Nephron progenitor cell (in vitro differentiated cells): ENCODE measurements around the gene GATAD2A.

Experiments used
- DNase-seq: peaks from one replicate; pipeline ENCODE4 v3.0.0; 2021
- H3K27ac Mint-ChIP-seq: 2 replicates; pipeline ENCODE4 v1.8.0; 2021; ENCODE audit warnings: mild to moderate bottlenecking, moderate library complexity, mixed read lengths
- H3K27me3 Mint-ChIP-seq: 2 replicates; pipeline ENCODE4 v1.8.0; 2021; ENCODE audit warnings: mild to moderate bottlenecking, low read depth, mixed read lengths; ENCODE audit not compliant: poor library complexity
- H3K36me3 Mint-ChIP-seq: 2 replicates; pipeline ENCODE4 v1.8.0; 2021; ENCODE audit warnings: low read depth, mixed read lengths
- H3K4me1 Mint-ChIP-seq: 2 replicates; pipeline ENCODE4 v1.8.0; 2021; ENCODE audit warnings: mixed read lengths
- H3K4me3 Mint-ChIP-seq: 2 replicates; pipeline ENCODE4 v1.8.0; 2021; ENCODE audit warnings: mild to moderate bottlenecking, moderate library complexity, mixed read lengths
- H3K9me3 Mint-ChIP-seq: 2 replicates; pipeline ENCODE4 v1.8.0; 2021; ENCODE audit warnings: mild to moderate bottlenecking, moderate library complexity, mixed read lengths
- TF ChIP-seq, protein P1 (sequence below): fragments of 200-600 bp; sonication (generic); IDR thresholded peaks from 2 replicates; pipeline ENCODE4 v1.5.0; 2021; ENCODE audit warnings: antibody characterized with exemption

The GATAD2A gene

DNA sequence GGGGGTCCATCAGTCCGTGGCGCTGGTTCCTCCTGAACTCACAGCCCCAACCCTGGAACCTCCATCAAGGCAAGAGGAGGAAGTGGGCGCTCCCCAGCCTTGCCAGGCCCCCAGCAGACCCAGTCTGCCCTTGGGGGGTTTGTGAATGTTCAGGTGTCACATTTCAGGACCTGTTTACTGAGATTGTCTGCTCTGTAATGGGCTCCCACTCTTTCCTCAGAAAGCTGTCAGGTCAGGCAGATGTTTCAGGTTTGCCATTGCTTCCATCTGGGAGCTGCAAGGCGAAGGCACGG lies 80.5 kb downstream of the GATAD2A start:
- no peak for DNase-seq
- Mint-ChIP-seq H3K9me3 (no peaks in the 10 kb centered on the region), H3K27me3 (no peaks in the 10 kb centered on the region), H3K36me3 (peaks cover 4% of the 10 kb centered on the region), H3K4me3 (no peak overlapping the region), H3K27ac (peak overlapping the region; percentile 98), H3K4me1 (peaks cover 89% of the 10 kb centered on the region)
- TF ChIP-seq, protein P1, sequence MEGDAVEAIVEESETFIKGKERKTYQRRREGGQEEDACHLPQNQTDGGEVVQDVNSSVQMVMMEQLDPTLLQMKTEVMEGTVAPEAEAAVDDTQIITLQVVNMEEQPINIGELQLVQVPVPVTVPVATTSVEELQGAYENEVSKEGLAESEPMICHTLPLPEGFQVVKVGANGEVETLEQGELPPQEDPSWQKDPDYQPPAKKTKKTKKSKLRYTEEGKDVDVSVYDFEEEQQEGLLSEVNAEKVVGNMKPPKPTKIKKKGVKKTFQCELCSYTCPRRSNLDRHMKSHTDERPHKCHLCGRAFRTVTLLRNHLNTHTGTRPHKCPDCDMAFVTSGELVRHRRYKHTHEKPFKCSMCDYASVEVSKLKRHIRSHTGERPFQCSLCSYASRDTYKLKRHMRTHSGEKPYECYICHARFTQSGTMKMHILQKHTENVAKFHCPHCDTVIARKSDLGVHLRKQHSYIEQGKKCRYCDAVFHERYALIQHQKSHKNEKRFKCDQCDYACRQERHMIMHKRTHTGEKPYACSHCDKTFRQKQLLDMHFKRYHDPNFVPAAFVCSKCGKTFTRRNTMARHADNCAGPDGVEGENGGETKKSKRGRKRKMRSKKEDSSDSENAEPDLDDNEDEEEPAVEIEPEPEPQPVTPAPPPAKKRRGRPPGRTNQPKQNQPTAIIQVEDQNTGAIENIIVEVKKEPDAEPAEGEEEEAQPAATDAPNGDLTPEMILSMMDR: no peak

DNA sequence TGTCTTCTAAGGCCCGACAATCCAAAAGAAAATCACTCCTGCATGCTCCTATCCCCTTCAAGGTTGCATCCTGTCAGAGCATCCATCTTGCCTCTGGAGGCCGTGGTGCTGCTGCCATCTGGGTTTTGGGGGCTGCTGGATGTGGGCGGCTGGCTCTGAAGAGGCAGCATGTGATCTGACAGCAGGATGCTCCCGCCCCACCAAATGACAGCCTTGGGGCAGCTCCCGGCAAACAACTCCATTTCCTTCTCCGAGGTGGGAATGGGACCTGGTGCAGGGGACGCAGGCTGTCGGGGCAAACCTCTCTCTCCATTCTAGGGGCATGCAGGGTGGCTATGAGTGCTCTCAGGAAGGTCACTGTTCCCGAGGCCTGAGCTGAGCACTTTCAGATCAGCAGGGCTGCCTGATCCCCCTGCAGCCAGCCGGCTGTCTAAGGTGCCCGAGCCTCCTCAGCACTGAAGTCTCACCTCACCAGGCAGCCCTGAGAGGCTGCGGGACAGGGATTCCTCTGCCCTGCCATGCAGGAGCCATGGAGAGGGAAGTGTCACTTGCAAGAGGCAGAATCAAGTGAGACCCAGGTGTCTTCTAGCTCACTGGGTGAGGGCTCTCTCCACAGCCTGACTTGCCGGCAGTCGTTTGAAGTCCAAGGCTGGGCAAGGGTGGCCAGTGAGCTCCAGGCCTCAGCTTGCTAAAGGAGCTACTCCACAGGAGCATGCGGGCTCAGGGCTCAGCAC lies 81.0 kb downstream of the GATAD2A start:
- Mint-ChIP-seq H3K9me3 (no peaks in the 10 kb centered on the region), H3K4me3 (peak overlapping the region; percentile 23), H3K27me3 (no peaks in the 10 kb centered on the region), H3K27ac (peak overlapping the region; percentile 88), H3K36me3 (peaks cover 4% of the 10 kb centered on the region), H3K4me1 (peaks cover 87% of the 10 kb centered on the region)
- TF ChIP-seq, protein P1: no peak
- no peak for DNase-seq

DNA sequence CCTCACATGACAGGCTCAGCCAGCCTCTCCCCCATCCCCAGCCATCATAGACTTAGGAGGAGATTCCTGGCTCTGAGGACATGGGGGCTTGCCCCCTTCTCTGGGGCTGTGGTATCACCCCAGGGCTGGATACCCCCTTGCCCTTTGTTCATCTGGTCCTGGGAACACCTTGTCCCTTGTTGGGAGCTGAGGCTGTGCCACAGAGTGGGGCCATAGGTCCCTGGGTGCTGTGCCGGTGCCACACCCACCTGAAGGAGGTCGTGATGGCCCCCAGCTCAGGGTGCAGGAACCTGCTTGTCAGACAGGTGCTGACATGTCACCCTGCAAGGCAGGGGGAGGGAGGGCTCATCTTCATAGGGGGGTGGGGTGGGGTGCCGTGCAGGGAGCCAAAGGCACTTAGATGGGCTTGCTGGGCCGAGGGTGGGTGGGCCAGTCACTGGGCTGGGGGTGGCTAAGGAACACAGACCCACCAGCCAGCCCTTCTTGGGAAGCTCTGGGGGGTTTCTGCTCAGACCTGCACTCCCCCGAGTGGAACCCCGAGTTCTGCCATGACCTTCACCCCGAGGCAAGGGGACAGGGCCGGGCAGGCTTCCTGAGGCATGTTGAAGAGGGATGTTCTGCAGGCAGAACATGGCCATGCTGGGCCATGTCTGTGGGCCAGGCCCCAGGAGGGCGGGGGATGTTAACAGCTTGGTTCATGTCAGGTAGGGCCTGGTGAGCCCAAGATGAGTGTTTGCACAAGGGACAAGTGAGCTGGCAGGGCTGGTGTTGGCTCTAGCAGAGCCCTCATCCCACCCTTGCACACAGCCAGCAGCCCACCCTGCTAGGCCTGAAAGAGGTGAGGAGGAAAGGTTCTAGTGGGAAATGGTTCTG lies 81.8 kb downstream of the GATAD2A start:
- Mint-ChIP-seq H3K27ac (peak overlapping the region; percentile 99), H3K4me1 (peaks cover 79% of the 10 kb centered on the region), H3K9me3 (no peaks in the 10 kb centered on the region), H3K27me3 (no peaks in the 10 kb centered on the region), H3K36me3 (peaks cover 4% of the 10 kb centered on the region), H3K4me3 (peak overlapping the region; percentile 30)
- TF ChIP-seq, protein P1: no peak
- DNase-seq: no peak

DNA sequence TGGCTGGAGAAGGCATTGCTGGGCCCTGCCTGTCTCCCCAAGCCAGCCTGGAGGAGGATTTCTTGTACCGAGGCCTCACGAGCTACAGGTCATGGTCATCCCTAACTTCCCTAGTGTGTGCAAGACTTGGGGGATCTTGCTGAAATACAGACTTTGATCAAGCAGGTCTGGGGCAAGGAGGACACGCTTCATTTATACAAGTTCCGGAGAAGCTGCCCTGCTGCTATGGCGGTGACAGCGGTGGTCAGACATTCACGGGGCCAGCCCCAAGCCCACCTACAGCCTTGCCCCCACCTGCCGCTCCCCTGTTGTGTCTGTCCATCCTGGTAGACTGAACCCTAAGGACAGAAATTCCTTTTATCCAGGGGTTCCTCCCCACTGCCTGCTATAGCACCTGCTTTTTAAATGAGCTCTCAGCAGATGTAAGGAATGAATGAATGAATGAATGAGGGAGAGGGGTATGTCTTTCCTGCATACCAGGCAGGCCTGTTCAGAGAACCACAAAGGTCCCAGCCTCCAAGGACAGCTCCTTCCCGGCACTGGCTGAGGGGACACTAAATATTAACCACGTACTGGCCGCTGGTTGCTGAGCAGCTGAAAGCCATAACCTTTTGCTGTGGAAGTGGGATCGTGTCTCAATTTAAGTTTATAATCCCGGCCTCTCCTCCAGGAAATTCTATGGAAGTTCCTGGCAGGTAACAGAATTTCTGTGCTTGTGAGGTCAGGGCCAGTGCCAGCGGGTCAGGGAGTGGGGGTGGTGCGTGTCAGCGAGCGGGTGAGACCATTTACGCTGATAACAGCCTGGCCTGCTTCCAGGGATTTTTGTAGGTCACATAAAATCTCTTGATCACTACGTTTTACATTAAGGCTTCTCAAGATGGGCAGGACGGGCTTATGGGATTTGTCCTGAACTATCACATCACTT lies 82.7 kb downstream of the GATAD2A start:
- Mint-ChIP-seq H3K4me3 (peak overlapping the region; percentile 61), H3K9me3 (no peaks in the 10 kb centered on the region), H3K4me1 (peaks cover 70% of the 10 kb centered on the region), H3K27ac (peak overlapping the region; percentile 99), H3K27me3 (no peaks in the 10 kb centered on the region), H3K36me3 (peaks cover 2% of the 10 kb centered on the region)
- no peak for DNase-seq
- TF ChIP-seq, protein P1: no peak

DNA sequence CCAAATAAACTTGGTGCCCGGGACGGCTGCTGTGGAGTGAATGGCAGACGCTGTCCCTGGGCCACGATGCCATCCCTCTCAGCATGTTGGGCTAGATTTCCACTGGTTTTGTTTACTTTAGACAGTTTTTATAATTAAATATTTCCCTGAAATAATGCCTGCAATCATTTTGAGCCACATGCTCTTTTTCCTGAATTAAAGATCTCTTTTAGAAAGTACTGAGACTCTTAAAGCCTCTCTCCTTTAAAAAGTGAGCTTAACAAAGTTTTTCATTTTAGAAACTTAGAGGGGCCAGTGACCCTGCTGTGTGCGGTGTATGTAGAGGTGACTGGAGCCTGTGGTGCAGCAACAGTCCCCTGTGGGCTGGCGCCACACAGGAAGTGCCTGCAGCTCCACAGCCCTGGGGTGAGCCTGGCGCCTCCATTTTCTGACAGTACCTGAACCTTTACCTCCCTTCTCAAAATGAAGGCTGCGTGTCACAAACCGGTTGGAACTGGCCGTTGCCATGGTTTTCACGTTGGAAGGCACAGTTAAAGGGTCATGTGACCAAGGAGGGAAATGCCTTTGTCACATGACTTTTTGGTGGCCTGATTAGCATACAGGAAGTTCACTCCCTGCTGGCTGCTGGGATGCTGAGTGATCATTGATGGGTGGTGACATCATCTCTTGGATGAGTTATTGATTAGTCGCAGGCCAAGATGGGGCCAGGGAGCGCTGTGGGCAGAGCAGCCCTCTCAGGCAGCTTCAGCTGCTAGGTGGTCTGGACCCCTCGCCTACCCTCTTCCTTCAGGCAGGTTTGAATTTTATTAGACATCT lies 83.6 kb downstream of the GATAD2A start:
- Mint-ChIP-seq H3K36me3 (no peaks in the 10 kb centered on the region), H3K4me1 (peaks cover 62% of the 10 kb centered on the region), H3K27me3 (no peaks in the 10 kb centered on the region), H3K4me3 (peak overlapping the region; percentile 61), H3K9me3 (no peaks in the 10 kb centered on the region), H3K27ac (peak overlapping the region; percentile 99)
- TF ChIP-seq, protein P1: no peak
- DNase-seq: peak; percentile 76
